Measurements from ENCODE around the gene ZNF282. TPM values are rescaled to one million over a fixed set of nuclear protein-coding genes. Genes with fewer than 3 reads are reported as not detected.

Gene ZNF282
- total RNA-seq (18.6 TPM), polyA plus RNA-seq (1 to 10 TPM in 3 of 4 donors, under 1 TPM in 1; 0.83 to 1.4 (median 1.2) TPM)

DNA sequence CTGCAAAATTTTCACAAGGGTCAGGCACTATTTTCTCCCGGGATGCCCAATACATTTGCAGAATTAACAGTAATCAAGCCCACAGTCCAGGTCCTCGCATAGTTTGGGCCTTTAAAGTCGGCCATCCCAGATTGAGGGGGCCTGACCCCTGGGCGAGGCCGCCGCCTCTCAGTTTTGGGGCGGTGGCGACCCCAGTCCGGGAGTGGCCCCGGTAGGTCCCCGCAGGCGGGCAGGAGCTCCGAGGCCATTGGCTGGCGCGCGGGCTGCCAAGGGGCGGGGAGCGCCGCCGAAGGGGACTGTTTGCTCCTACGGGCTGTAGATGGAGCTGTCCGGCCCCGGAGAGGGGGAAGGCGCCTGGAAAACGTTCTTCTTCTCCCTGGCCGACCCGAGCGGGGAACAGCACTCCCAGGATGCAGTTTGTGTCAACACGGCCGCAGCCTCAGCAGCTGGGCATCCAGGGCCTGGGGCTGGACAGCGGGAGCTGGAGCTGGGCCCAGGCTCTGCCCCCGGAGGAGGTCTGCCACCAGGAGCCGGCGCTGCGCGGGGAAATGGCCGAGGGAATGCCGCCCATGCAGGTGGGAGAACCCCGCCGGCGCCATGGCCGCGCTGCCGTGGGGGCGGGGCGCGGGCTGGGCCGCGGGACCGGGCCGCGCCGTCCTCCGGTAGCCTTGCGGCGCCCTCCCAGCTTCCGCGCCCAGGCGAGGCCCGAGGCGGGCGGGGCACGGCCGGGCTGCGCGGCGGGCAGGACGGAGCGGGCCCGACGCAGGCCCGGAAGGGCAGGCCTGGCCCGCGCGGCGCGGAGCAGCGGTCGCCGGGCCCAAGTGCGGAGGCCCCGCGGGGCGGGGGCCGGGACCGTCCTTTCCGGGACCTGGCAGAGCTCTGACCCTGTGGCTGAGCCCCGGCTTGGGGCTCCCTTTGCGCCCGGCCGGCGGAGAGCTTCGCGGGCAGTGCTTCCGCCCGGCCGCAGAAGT, at the start of gene ZNF282:
Gene ZNF282 (plus strand): TSS at position 367 of the 971 bp plus-strand sequence. CDS start 44 bp downstream, at position 411.
- Mint-ChIP-seq H3K36me3 (peaks cover 22% of the 10 kb centered on the region), H3K4me1 (peaks cover 7 to 54% (median 27%) of the 10 kb centered on the region in 4 donors), H3K9me3 (peaks cover 0 to 2% (median 0%) of the 10 kb centered on the region in 7 donors)

DNA sequence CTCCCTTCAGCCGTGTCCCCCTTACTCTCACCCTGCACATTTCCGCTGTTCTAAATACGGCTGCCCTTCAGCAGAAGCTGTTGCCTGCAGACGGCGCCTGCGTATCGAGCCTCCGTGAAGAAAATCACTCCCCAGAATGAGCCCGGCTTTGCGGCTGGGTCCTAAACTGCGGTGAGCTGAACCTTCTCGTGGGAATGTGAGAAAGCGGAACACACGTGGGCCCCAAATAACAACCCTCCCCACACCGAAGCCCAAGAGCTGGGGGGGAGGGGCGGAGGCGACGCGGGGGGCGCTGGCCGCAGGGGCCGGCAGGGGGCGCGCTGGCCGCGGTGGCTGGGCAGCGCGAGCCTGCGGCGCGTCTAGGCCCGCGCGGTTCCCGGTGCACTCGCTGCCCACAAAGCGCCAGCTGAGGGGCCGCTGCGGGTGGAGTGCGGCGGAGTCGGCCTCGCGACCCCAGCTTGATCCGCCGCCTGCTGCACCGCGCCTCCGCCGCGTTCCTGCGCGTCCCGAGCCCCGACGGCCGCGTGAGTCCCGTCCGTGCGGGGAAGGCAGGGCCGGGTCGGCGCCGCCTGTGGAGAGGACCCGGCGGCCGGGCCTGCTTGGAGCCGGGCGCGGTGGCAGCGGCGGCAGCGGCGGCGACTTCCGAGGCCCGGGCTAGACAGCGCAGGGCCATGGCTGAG, 48.1 kb upstream of the ZNF282 start, which contains the start of gene ZNF398:
Gene ZNF398 (plus strand): TSS at position 382 of the 680 bp plus-strand sequence. CDS start 290 bp downstream, at position 672.
- peaks cover 9 to 40% (median 29%) of the 10 kb centered on the region in 4 donors for H3K4me1 Mint-ChIP-seq
- ATAC-seq (ENCODE audit: low read depth in 2 of 2): peak; percentile 85 to 88
- peak within 1 kb of the TSS; percentile 86 for H3K4me3 ChIP-seq (ENCODE audit: low read depth, low read length)

More for the DNA sequence above, at the start of gene ZNF282:
- Histone ChIP-seq H3K27ac (ENCODE audit: insufficient read depth, low read length, poor library complexity, severe bottlenecking) (peak within 1 kb of the TSS; percentile 63), H3K36me3 (ENCODE audit: control insufficient read depth, insufficient read depth, low read length) (peaks cover 20% of the 10 kb centered on the region), H3K9me3 (ENCODE audit: control insufficient read depth in 2 of 2, low read length in 2 of 2) (no peaks in the 10 kb centered on the region), H3K4me3 (ENCODE audit: low read depth, low read length) (peak within 1 kb of the TSS; percentile 84), H3K4me1 (ENCODE audit: control insufficient read depth, insufficient read depth, low read length, poor library complexity, severe bottlenecking) (peaks cover 22% of the 10 kb centered on the region), H3K27me3 (ENCODE audit: control insufficient read depth, insufficient read depth, low read length) (no peaks in the 10 kb centered on the region)
- ATAC-seq (ENCODE audit: low read depth in 2 of 2): peak; percentile 80 to 81
- Mint-ChIP-seq H3K27me3 (peaks cover 5% of the 10 kb centered on the region), H3K4me3 (peak within 1 kb of the TSS; percentile 88 to 98 (median 91)), H3K27ac (peak within 1 kb of the TSS; percentile 90 to 93 (median 91))
- peak; percentile 44 to 77 (median 60) for DNase-seq

GRCh38 chr7:149147752-149148653, 47.3 kb upstream of the ZNF282 start:
- Mint-ChIP-seq H3K36me3 (peaks cover 4% of the 10 kb centered on the region), H3K27ac (peak overlapping the region; percentile 32 to 78 (median 35)), H3K4me1 (peaks cover 9 to 43% (median 28%) of the 10 kb centered on the region in 4 donors), H3K27me3 (no peaks in the 10 kb centered on the region), H3K4me3 (peak overlapping the region; percentile 83 to 90 (median 86)), H3K9me3 (no peaks in the 10 kb centered on the region)
- Histone ChIP-seq H3K4me3 (ENCODE audit: low read depth, low read length) (peak overlapping the region; percentile 75), H3K27me3 (ENCODE audit: control insufficient read depth, insufficient read depth, low read length) (no peaks in the 10 kb centered on the region), H3K4me1 (ENCODE audit: control insufficient read depth, insufficient read depth, low read length, poor library complexity, severe bottlenecking) (peaks cover 24% of the 10 kb centered on the region), H3K36me3 (ENCODE audit: control insufficient read depth, insufficient read depth, low read length) (no peaks in the 10 kb centered on the region), H3K27ac (ENCODE audit: insufficient read depth, low read length, poor library complexity, severe bottlenecking) (peak overlapping the region; percentile 82), H3K9me3 (ENCODE audit: control insufficient read depth in 2 of 2, low read length in 2 of 2) (no peaks in the 10 kb centered on the region)
- ATAC-seq (ENCODE audit: low read depth in 2 of 2) (peak; percentile 46 to 50), DNase-seq (peak; percentile 57 to 79 (median 74))

More for the DNA sequence above, 48.1 kb upstream of the ZNF282 start, which contains the start of gene ZNF398:
- peak; percentile 71 to 84 (median 83) for DNase-seq
- no peaks in the 10 kb centered on the region for H3K9me3 Mint-ChIP-seq
- no peaks in the 10 kb centered on the region for H3K27me3 ChIP-seq (ENCODE audit: control insufficient read depth, insufficient read depth, low read length)
- H3K9me3 ChIP-seq (ENCODE audit: control insufficient read depth in 2 of 2, low read length in 2 of 2): no peaks in the 10 kb centered on the region
- peaks cover 4% of the 10 kb centered on the region for H3K36me3 Mint-ChIP-seq
- no peaks in the 10 kb centered on the region for H3K27me3 Mint-ChIP-seq
- peak within 1 kb of the TSS; percentile 89 to 99 (median 92) for H3K4me3 Mint-ChIP-seq
- peak within 1 kb of the TSS; percentile 78 to 97 (median 93) for H3K27ac Mint-ChIP-seq
- H3K4me1 ChIP-seq (ENCODE audit: control insufficient read depth, insufficient read depth, low read length, poor library complexity, severe bottlenecking): peaks cover 24% of the 10 kb centered on the region
- no peaks in the 10 kb centered on the region for H3K36me3 ChIP-seq (ENCODE audit: control insufficient read depth, insufficient read depth, low read length)
- H3K27ac ChIP-seq (ENCODE audit: insufficient read depth, low read length, poor library complexity, severe bottlenecking): peak within 1 kb of the TSS; percentile 82

GRCh38 chr7:149150981-149151380, 44.4 kb upstream of the ZNF282 start:
- H3K9me3 ChIP-seq (ENCODE audit: control insufficient read depth in 2 of 2, low read length in 2 of 2): no peaks in the 10 kb centered on the region
- Mint-ChIP-seq H3K27ac (peak overlapping the region in 1 of 3 donors; percentile 23), H3K36me3 (peaks cover 20% of the 10 kb centered on the region), H3K9me3 (no peaks in the 10 kb centered on the region), H3K4me3 (peak overlapping the region in 3 of 4 donors; percentile 1 to 75 (median 35)), H3K4me1 (peaks cover 11 to 45% (median 27%) of the 10 kb centered on the region in 4 donors), H3K27me3 (no peaks in the 10 kb centered on the region)
- H3K36me3 ChIP-seq (ENCODE audit: control insufficient read depth, insufficient read depth, low read length): peaks cover 11% of the 10 kb centered on the region
- no peak overlapping the region for H3K4me3 ChIP-seq (ENCODE audit: low read depth, low read length)
- H3K27me3 ChIP-seq (ENCODE audit: control insufficient read depth, insufficient read depth, low read length): no peaks in the 10 kb centered on the region
- no peak overlapping the region for H3K27ac ChIP-seq (ENCODE audit: insufficient read depth, low read length, poor library complexity, severe bottlenecking)
- no peak for DNase-seq
- peaks cover 24% of the 10 kb centered on the region for H3K4me1 ChIP-seq (ENCODE audit: control insufficient read depth, insufficient read depth, low read length, poor library complexity, severe bottlenecking)
- no peak for ATAC-seq (ENCODE audit: low read depth in 2 of 2)

GRCh38 chr7:149153346-149153745, 42.0 kb upstream of the ZNF282 start:
- Mint-ChIP-seq H3K4me1 (peaks cover 10 to 40% (median 26%) of the 10 kb centered on the region in 4 donors), H3K27me3 (no peaks in the 10 kb centered on the region), H3K27ac (peak overlapping the region in 1 of 3 donors; percentile 68), H3K9me3 (no peaks in the 10 kb centered on the region), H3K4me3 (peak overlapping the region in 1 of 4 donors; percentile 58), H3K36me3 (peaks cover 30% of the 10 kb centered on the region)
- H3K36me3 ChIP-seq (ENCODE audit: control insufficient read depth, insufficient read depth, low read length): peaks cover 22% of the 10 kb centered on the region
- ATAC-seq (ENCODE audit: low read depth in 2 of 2): no peak
- H3K27ac ChIP-seq (ENCODE audit: insufficient read depth, low read length, poor library complexity, severe bottlenecking): no peak overlapping the region
- H3K4me3 ChIP-seq (ENCODE audit: low read depth, low read length): no peak overlapping the region
- peaks cover 12% of the 10 kb centered on the region for H3K4me1 ChIP-seq (ENCODE audit: control insufficient read depth, insufficient read depth, low read length, poor library complexity, severe bottlenecking)
- H3K27me3 ChIP-seq (ENCODE audit: control insufficient read depth, insufficient read depth, low read length): no peaks in the 10 kb centered on the region
- no peak for DNase-seq
- no peaks in the 10 kb centered on the region for H3K9me3 ChIP-seq (ENCODE audit: control insufficient read depth in 2 of 2, low read length in 2 of 2)

DNA sequence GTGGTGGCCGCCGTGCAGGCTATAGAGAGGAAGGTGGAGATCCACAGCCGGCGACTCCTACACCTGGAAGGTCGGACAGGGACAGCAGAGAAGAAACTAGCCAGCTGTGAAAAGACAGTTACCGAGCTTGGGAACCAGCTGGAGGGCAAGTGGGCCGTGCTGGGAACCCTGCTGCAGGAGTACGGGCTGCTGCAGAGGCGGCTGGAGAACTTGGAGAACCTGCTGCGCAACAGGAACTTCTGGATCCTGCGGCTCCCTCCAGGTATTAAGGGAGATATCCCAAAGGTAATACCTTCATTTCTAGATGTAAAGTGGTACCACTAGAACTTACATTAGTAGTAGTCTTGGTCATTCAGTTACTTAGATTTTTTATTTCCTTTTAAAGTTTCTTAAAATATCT, 41.3 kb upstream of the ZNF282 start:
- H3K27me3 Mint-ChIP-seq: no peaks in the 10 kb centered on the region
- no peaks in the 10 kb centered on the region for H3K9me3 ChIP-seq (ENCODE audit: control insufficient read depth in 2 of 2, low read length in 2 of 2)
- no peaks in the 10 kb centered on the region for H3K27me3 ChIP-seq (ENCODE audit: control insufficient read depth, insufficient read depth, low read length)
- peaks cover 30% of the 10 kb centered on the region for H3K36me3 Mint-ChIP-seq
- H3K4me1 Mint-ChIP-seq: peaks cover 10 to 34% (median 23%) of the 10 kb centered on the region in 4 donors
- no peaks in the 10 kb centered on the region for H3K9me3 Mint-ChIP-seq
- ATAC-seq (ENCODE audit: low read depth in 2 of 2) (no peak), DNase-seq (no peak)
- H3K4me3 Mint-ChIP-seq: no peak overlapping the region
- H3K36me3 ChIP-seq (ENCODE audit: control insufficient read depth, insufficient read depth, low read length): peaks cover 22% of the 10 kb centered on the region
- H3K4me3 ChIP-seq (ENCODE audit: low read depth, low read length): no peak overlapping the region
- H3K27ac Mint-ChIP-seq: peak overlapping the region in 1 of 3 donors; percentile 68
- H3K27ac ChIP-seq (ENCODE audit: insufficient read depth, low read length, poor library complexity, severe bottlenecking): no peak overlapping the region
- peaks cover 6% of the 10 kb centered on the region for H3K4me1 ChIP-seq (ENCODE audit: control insufficient read depth, insufficient read depth, low read length, poor library complexity, severe bottlenecking)
